Activated CD4-positive, alpha-beta T cell treated with anti-CD3 and anti-CD28 coated beads for 24 hours (primary cell): ENCODE measurements around the gene RHBDD2.
"Not testable (repeated sequence)": the region's sequence is repeated elsewhere in the genome, so short reads cannot be mapped to it uniquely, and the experiment has no call there.

ENCODE experiments used
- DNase-seq, 2 donors: peaks; one replicate each; pipeline ENCODE4 v3.0.0-alpha.2; 2020; ENCODE audit warnings: low read depth in 2 of 2

Gene RHBDD2

DNA sequence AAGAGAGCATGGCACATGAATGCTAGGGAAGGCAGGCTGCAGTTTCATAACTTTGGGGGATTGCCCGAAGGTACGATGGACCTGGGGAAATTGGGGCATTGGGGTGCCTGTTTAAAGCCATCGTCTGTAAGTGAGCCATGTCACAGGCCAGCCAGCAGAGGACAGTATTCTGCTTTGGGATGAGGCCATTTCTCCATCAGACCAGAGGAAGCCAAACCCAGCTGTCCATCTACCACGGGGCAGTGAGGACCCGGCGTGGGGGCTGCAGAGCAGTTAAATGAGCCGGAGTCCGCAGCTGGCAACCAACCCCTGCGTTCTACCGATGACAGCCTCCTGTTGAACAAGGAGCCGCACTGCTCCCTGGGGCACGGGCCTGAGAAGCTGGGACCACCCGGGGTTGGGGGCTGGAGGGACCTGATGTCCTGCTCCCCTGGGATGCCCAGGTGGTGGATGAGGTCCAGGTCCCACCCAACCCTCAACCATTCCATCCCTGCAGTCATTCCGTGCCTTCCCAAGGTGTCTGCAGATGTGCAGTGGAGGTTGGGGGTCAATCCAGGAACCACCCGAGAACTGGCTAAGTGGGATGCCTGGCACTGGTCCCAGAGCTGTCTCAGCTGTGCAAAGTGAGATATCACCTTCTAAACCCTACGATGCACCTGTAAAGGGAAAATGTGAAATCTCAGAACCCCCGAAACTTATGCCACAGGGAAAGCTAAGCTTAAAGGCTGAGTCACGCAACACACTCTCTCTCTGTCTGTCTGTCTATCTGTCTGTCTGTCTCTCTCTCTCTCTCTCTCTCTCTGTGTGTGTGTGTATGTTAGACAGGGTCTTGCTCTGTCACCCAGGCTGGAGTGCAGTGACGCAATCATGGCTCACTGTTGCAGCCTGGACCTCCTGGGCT lies 12.1 kb upstream of the RHBDD2 start:
- peak in 1 of 2 donors; percentile 26 for DNase-seq

- no peak for DNase-seq
Observed at GRCh38 chr7:75867390-75867717, 11.5 kb upstream of the RHBDD2 start.

DNA sequence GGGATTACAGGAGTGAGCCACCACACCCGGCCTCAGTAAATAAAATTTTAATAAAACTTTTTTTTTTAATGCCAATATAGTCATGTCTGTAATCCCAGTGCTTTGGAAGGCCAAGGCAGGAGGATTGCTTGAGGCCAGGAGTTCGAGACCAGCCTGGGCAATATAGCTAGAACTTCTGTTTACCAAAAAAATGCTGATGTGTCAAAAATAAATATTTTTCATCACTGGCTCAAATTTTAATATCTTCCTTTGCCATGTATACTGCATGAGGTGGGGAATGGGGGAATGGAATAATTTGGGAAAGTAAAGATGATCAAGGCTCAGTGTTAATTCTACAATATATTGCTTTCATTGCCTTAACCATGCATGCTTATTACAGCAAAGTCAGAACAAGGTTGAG lies 10.7 kb upstream of the RHBDD2 start:
- no peak for DNase-seq

- DNase-seq = no peak
Observed at GRCh38 chr7:75869776-75870379, 9.0 kb upstream of the RHBDD2 start.

DNA sequence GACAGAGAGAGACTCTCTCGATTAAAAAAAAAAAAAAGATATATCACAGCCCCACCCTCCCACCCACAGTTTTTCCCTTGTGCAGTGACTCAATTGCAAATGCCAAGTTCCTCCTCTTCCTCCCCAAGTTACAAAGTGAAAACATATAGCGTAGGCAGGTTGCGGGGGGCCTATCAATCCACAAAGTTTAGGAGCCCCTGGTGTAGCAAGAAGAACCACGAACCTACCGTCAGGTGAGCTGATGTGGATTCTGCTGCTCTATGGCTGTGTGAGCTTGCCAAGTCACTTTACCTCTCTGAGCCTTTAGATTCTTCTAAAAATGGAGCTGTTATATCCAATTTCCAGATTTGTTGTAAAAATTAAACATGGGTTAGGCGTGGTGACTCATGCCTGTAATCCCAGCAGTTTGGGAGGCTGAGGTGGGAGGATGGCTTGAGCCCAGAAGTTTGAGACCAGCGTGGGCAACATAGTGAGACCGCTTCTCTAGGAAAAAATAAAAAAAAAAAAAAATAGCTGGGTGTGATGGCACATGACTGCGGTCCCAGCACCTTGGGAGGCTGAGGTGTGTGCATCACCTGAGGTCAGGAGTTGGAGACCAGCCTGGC lies 8.2 kb upstream of the RHBDD2 start:
- DNase-seq = no peak

- no peak for DNase-seq
Observed at GRCh38 chr7:75872073-75872782, 6.6 kb upstream of the RHBDD2 start.

DNA sequence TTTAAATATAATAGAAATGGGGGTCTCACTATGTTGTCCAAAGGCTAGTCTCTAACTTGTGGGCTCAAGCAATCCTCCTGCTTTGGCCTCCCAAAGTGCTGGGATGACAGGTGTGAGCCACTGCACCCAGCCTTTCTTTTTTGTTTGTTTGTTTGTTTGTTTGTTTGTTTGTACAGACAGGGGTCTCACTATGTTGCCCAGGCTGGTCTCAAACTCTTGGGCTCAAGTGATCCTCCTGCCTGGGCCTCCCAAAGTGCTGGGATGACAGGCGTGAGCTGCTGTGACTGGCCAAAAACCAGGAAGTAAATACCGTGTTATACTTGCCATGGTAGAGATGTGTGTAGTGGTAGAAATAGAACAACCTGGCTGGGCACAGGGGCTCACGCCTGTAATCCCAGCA lies 4.7 kb upstream of the RHBDD2 start:
- DNase-seq = not testable (repeated sequence)

DNA sequence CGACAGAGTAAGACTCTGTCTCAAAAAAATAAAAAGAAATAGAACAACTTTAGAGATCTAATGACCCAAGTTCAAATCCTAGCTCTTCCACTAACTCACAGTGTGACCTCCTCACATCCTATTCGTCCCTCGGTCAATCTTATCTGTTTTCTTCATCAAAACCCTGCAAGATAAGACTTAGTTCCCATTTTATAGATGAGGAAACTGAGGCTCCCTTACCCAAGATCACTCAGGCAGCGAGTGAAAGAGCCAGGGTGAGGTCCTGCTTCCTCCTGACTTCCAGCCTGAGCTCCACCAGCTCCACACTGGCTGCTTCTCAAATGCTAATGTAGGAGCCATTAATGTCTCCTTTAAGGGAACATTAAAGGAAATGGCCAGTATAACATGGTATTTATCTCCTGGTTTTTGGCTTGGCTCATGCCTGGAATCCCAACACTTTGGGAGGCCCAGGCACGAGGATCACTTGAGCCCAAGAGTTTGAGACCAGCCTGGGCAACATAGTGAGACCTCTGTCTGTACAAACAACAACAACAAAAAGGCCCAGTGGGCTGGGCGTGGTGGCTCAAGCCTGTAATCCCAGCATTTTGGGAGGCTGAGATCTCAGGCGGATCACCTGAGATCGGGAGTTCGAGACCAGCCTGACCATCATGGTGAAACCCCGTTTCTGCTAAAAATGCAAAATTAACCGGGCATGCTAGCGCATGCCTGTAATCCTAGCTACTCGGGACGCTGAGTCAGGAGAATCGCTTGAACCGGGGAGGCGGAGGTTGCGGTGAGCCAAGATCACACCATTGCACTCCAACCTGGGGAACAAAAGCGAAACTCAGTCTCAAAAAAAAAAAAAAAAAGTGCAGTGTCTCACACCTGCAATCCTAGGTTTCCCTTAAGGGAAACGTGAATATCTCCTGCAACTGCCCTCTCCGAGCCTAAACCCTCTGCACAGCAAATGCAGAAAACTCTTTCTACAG lies 3.4 kb upstream of the RHBDD2 start:
- DNase-seq = no peak

- DNase-seq = no peak
Observed at GRCh38 chr7:75876126-75876881, 2.5 kb upstream of the RHBDD2 start.

- no peak for DNase-seq
Observed at GRCh38 chr7:75878312-75878768, 494 bp upstream of the RHBDD2 start.

DNA sequence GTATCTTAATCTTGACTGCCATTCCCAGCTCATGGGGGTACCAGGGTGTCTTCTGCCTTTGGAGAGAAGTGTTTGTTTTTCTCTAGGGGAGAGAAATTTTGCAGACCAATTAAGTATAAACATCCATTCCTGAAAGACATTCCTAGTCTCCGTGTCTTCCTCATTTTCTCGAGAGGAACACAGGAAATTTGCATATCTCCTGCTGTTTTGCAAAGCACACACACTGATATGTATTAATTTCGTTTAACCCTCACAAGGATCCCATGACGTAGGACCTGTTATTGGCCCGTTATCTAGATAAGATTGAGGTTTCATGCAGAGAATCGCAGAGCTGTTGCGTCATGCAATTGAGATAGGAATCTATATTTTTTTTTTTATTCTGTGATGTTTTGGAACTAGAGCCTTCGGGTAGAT lies 944 bp downstream of the RHBDD2 start:
- DNase-seq = no peak

DNA sequence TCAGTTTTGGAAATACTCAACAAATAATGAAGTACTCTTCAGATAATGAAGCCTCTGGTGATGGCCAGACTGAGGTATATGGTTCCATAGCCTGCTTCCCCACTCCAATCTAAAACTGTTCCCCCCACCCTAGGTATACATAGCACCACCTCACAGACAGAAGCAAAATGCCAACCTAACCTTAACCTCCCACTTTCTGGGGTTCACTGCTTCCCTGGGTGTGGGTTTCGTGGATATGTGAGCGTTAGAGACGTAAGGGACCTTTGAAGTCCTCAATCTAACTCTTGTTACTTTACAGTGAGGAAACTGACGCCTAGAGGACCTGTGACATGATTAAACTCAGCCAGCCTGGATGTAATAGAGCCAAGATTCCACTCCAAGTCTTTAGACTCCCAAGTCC lies 1.4 kb downstream of the RHBDD2 start:
- DNase-seq = no peak

- no peak for DNase-seq
Observed at GRCh38 chr7:75881436-75882095, 2.7 kb downstream of the RHBDD2 start.

DNA sequence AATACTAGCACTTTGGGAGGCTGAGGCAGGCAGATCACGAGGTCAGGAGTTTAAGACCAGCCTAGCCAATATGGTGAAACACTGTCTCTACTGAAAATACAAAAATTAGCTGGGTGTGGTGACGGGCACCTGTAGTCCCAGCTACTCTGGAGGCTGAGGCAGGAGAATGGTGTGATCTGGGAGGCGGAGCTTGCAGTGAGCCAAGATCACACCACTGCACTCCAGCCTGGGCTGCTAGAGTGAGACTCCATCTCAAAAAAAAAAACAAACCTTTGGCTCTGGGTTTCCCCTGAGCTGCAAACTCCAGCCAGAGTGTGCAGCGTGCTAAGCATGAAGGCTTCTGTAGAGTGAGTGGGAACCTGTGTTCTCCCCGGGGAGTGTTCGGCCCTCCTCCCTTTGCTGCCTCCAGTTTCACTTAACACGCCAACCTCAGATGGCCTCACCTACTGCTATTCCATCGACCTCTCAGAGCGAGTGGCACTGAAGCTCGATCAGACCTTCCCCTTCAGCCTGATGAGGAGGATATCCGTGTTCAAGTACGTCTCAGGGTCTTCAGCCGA lies 4.5 kb downstream of the RHBDD2 start:
- not testable (repeated sequence) for DNase-seq

DNA sequence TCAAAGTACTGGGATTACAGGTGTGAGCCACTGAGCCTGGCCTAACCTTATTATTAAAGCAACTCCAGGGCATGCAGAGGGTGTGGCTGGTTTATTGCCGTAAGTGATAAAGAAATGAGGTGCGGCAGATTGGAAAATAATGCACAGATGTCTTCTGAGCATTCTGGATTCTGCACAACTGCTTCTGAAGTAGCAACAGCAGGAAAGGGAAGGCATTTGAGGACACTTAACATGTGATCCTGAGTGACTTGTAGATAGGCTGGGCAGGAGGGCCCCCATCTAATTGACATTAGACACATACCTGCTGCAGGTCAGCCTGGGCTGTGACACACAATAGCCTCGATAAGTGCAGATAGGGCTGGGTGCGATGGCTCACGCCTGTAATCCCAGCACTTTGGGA lies 5.6 kb downstream of the RHBDD2 start:
- no peak for DNase-seq

DNA sequence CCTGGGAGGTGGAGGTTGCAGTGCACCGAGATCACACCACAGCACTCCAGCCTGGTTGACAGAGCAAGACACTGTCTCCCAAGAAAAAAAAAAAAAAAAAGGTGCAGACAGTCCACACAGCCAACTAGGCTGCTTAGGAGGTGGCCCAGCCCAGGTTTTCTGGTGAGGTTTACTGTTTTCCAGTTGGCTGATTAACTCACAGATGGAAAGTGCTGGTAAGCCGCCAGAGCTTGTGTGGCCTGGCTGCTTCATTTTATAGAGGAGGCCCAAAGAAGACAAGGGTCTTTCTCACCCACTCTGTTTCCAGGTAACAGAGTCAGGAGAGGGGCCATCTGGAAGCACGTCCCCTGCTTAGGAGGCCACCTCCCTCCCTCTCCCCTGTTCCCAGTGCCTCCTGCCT lies 6.2 kb downstream of the RHBDD2 start:
- DNase-seq = no peak

DNA sequence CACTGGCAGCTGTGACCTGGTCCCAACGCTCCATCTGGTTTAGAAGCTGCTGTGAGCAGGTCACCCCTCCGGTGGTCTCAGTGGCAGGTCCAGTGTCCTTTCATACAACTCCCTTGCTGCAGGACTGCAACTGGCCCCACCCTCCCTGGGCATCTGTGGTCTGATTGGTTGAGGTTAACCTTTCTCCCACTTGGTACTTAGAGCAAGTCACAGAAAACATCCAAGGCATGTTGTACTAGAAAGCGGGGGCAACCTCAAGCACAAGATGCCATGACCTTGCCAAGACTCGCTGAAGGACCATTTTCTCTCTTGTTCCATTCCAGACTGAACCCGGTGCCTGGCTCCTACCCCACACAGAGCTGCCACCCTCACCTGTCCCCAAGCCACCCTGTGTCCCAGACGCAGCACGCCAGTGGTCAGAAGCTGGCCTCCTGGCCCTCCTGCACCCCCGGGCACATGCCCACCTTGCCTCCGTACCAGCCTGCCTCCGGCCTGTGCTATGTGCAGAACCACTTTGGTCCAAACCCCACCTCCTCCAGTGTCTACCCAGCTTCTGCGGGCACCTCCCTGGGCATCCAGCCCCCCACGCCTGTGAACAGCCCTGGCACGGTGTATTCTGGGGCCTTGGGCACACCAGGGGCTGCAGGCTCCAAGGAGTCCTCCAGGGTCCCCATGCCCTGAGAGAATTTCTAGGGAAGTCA lies 9.0 kb downstream of the RHBDD2 start:
- no peak for DNase-seq

DNA sequence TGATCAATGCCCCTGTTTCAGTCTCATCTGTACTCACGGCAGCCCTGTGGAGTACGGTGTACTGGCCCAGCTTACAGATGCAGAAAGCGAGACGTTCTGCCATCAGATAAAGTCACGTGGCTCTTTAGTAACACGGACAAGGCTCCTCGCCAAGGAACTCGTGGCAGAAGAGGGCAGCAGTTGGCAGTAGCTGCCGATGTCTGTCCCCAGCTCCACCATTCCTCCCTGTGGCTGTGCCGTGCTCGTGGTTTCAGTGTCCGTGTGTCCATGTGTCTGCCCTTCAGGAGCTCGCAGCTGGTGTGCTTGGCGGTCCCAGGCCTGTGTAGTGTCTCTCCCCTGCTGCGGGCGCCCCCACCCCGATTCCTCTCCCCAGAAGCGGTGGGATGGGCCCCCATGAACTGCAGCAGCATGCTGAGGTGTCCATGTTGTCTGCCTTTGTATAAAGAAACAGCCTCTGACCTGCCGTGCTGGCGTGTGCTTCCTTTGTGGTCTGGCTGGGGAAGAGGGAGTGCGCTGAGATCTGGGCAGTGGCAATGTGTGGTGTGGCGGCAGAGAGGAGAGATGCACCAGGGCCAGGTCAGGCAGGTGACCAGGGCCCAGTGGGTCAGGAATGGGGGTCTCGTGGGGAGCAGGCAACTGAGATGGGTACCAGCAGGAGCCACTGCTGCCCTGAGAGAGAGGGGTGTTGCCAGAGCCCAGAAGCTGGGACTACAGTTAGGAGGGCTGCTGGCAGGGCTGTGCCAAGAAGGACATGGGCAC lies 9.8 kb downstream of the RHBDD2 start:
- no peak for DNase-seq
